Suprapubic skin (tissue), 4 donors: ENCODE data around the gene GVQW3. TPM values are rescaled to one million over a fixed set of nuclear protein-coding genes. Genes with fewer than 3 reads are reported as not detected.

Experiments
- DNase-seq, 2 donors: peaks; one replicate each; pipeline ENCODE4 v3.0.0-alpha.2; 2019; ENCODE audit warnings: low spot score in 2 of 2
- H3K27ac ChIP-seq: fragments of 200-600 bp; sonication (generic); one replicate; pipeline ENCODE4 v1.5.1; 2019
- H3K27me3 ChIP-seq: fragments of 200-600 bp; sonication (generic); one replicate; pipeline ENCODE4 v1.5.1; 2019
- H3K36me3 ChIP-seq: fragments of 200-600 bp; sonication (generic); one replicate; pipeline ENCODE4 v1.5.1; 2019
- H3K4me1 ChIP-seq: fragments of 200-600 bp; sonication (generic); one replicate; pipeline ENCODE4 v1.5.1; 2019
- H3K4me3 ChIP-seq: fragments of 200-600 bp; sonication (generic); one replicate; pipeline ENCODE4 v1.5.1; 2019; ENCODE audit warnings: mild to moderate bottlenecking
- H3K9me3 ChIP-seq: fragments of 200-600 bp; sonication (generic); one replicate; pipeline ENCODE4 v1.5.1; 2019
- CTCF ChIP-seq, 2 donors: fragments of 200-600 bp in 1 of 2; fragments of 450-650 bp in 1 of 2; sonication (generic) in 1 of 2; IDR thresholded peaks; one replicate each; pipeline ENCODE4 v1.5.1; 2016 to 2019; ENCODE audit warnings: antibody characterized with exemption in 2 of 2, mild to moderate bottlenecking in 1 of 2, moderate library complexity in 1 of 2
- EP300 ChIP-seq: sonication (generic); formaldehyde crosslinking; IDR thresholded peaks from one replicate; pipeline ENCODE4 v1.6.1; 2017; ENCODE audit warnings: antibody characterized with exemption
- POLR2A ChIP-seq, 2 donors: fragments of 450-650 bp; IDR thresholded peaks; one replicate each; pipeline ENCODE4 v1.6.1; 2017; ENCODE audit warnings: antibody characterized with exemption in 2 of 2, mild to moderate bottlenecking in 2 of 2, moderate library complexity in 2 of 2
- POLR2AphosphoS5 ChIP-seq, 3 donors: sonication (generic); formaldehyde crosslinking; IDR thresholded peaks; one replicate each; pipeline ENCODE4 v1.6.1; 2017; ENCODE audit warnings: antibody characterized with exemption in 3 of 3
- WGBS: methylation state at CpG from one replicate; pipeline ENCODE4 v1.1.5; 2018; 5-methylcytosine and 5-hydroxymethylcytosine counted together
- total RNA-seq, 4 donors: library from RNA; depleted of rRNA; stranded (reverse); fragments of >200 nt; gene quantifications; one replicate each; pipeline ENCODE4 v1.1.0, GENCODE V29; 2016

Gene GVQW3
- 1 to 10 TPM in 2 of 4 donors, under 1 TPM in 2; 0.36 to 2.5 (median 1.1) TPM for total RNA-seq

GRCh38 chr11:76380977-76381719 is at the start of gene GVQW3, which contains the start of gene THAP12:
Gene GVQW3 (plus strand): TSS chr11:76381323. CDS start chr11:76381829, 506 bp downstream.
Gene THAP12 (minus strand): TSS chr11:76381132. CDS start chr11:76380836, 296 bp downstream.
- peaks cover 37% of the 10 kb centered on the region for H3K4me1 ChIP-seq
- DNase-seq: peak; percentile 97 to 98
- WGBS: under 1% methylated on average over 46 of the region's 69 CpGs
- H3K36me3 ChIP-seq: no peaks in the 10 kb centered on the region
- no peak for TF ChIP-seq EP300
- peak in 1 of 2 donors; percentile 4 for TF ChIP-seq POLR2A (IDR thresholded peaks at IDR 0.05)
- TF ChIP-seq CTCF (IDR thresholded peaks at IDR 0.05): peak in 1 of 2 donors; percentile 10
- TF ChIP-seq POLR2AphosphoS5 (IDR thresholded peaks at IDR 0.05): peak in 2 of 3 donors; percentile 72 to 78
- no peaks in the 10 kb centered on the region for H3K27me3 ChIP-seq
- peak within 1 kb of the TSS; percentile 99 for H3K4me3 ChIP-seq
- no peaks in the 10 kb centered on the region for H3K9me3 ChIP-seq
- H3K27ac ChIP-seq: peak within 1 kb of the TSS; percentile 84

DNA sequence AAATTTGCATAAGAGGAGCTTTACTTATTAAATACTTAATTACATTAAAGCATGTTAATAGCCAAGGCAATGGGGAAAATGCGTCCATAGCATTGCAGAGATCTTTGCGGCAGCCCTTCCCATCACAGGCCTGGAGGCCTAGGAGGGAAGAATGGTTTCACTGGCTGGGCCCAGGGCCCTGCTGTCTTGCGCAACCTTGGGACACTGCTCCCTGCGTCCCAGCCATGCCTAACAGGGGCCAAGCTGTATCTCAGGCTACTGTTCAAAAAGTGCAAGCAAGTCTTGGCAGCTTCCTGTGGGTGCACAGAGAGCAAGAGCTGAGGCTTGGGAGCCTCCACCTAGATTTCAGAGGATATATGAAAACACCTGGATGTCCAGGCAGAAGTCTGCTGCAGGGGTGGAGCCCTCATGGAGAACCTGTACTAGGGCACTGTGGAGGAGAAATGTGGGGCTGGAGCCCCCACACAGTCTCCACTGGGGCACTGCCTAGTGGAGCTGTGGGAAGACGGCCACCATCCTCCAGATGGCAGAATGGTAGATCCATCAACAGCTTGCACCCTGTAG is 46.2 kb upstream of the GVQW3 start:
- DNase-seq: no peak
- no peaks in the 10 kb centered on the region for H3K4me1 ChIP-seq
- H3K36me3 ChIP-seq: no peaks in the 10 kb centered on the region
- no peaks in the 10 kb centered on the region for H3K27me3 ChIP-seq
- H3K9me3 ChIP-seq: no peaks in the 10 kb centered on the region
- TF ChIP-seq POLR2A (IDR thresholded peaks at IDR 0.05): no peak
- no peak for TF ChIP-seq POLR2AphosphoS5 (IDR thresholded peaks at IDR 0.05)
- TF ChIP-seq EP300: no peak
- TF ChIP-seq CTCF (IDR thresholded peaks at IDR 0.05): no peak
- WGBS: 92% methylated on average over 5 of the region's 5 CpGs
- H3K4me3 ChIP-seq: no peak overlapping the region
- H3K27ac ChIP-seq: no peak overlapping the region

- H3K4me1 ChIP-seq: no peaks in the 10 kb centered on the region
- TF ChIP-seq POLR2A (IDR thresholded peaks at IDR 0.05) (no peak), POLR2AphosphoS5 (IDR thresholded peaks at IDR 0.05) (no peak), CTCF (IDR thresholded peaks at IDR 0.05) (no peak), EP300 (no peak)
- no peak overlapping the region for H3K27ac ChIP-seq
- H3K4me3 ChIP-seq: no peak overlapping the region
- H3K9me3 ChIP-seq: no peaks in the 10 kb centered on the region
- no peaks in the 10 kb centered on the region for H3K27me3 ChIP-seq
- no peak for DNase-seq
- H3K36me3 ChIP-seq: no peaks in the 10 kb centered on the region
These were observed 45.3 kb upstream of the GVQW3 start for GRCh38 chr11:76335842-76336241.

GRCh38 chr11:76336597-76336996 is 44.5 kb upstream of the GVQW3 start:
- DNase-seq: no peak
- H3K4me3 ChIP-seq: no peak overlapping the region
- no peaks in the 10 kb centered on the region for H3K9me3 ChIP-seq
- H3K27ac ChIP-seq: no peak overlapping the region
- no peaks in the 10 kb centered on the region for H3K27me3 ChIP-seq
- no peaks in the 10 kb centered on the region for H3K4me1 ChIP-seq
- WGBS: 81% methylated on average over 2 of the region's 2 CpGs
- no peaks in the 10 kb centered on the region for H3K36me3 ChIP-seq
- no peak for TF ChIP-seq EP300
- no peak for TF ChIP-seq POLR2AphosphoS5 (IDR thresholded peaks at IDR 0.05)
- TF ChIP-seq CTCF (IDR thresholded peaks at IDR 0.05): no peak
- TF ChIP-seq POLR2A (IDR thresholded peaks at IDR 0.05): no peak

DNA sequence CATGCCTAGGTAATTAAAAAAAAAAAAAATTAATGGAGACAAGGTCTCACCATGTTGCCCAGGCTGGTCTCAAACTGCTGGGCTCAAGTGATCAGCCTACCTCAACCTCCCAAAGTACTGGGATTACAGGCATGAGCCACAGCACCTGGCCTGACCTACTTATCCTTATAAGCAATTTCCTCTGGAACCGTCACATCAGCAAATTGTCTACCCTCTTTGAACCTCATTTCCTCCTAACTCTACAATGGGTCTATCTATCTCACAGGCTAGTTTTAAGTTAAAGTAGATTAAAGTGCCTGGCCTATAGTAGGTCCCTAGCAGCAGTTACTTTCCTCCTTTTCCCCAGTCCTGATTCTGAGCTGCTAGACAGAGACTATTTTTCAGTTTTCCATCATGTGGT is 43.7 kb upstream of the GVQW3 start:
- TF ChIP-seq EP300: no peak
- no peak for TF ChIP-seq POLR2AphosphoS5 (IDR thresholded peaks at IDR 0.05)
- no peak for TF ChIP-seq POLR2A (IDR thresholded peaks at IDR 0.05)
- no peak for TF ChIP-seq CTCF (IDR thresholded peaks at IDR 0.05)
- H3K36me3 ChIP-seq: no peaks in the 10 kb centered on the region
- 81% methylated on average over 1 of the region's 1 CpG for WGBS

More for the DNA sequence above, 43.7 kb upstream of the GVQW3 start:
- Histone ChIP-seq H3K4me3 (no peak overlapping the region), H3K9me3 (no peaks in the 10 kb centered on the region), H3K27me3 (no peaks in the 10 kb centered on the region), H3K4me1 (no peaks in the 10 kb centered on the region), H3K27ac (no peak overlapping the region)
- no peak for DNase-seq
